ENCODE results near the gene WSCD2. TPM values are rescaled to one million over a fixed set of nuclear protein-coding genes. Genes with fewer than 3 reads are reported as not detected.

WSCD2 gene
- polyA plus RNA-seq, 1 donor from 2014 or later = 5.8 TPM

GRCh38 chr12:108204117-108204987 is 75.3 kb downstream of the WSCD2 start:
- Histone ChIP-seq H2AFZ (ENCODE audit: low read depth, low read length) (no peak overlapping the region), H3K9ac (ENCODE audit: low read length) (peak overlapping the region; percentile 44), H3K79me2 (replicated peaks; ENCODE audit: insufficient read depth, low read length) (no peaks in the 10 kb centered on the region), H3K27me3 (ENCODE audit: insufficient read depth, low read depth, low read length) (no peaks in the 10 kb centered on the region), H4K20me1 (ENCODE audit: insufficient read depth) (no peaks in the 10 kb centered on the region), H3K4me3 (ENCODE audit: low read length) (peak overlapping the region; percentile 10), H3K9me3 (ENCODE audit: low read length) (no peaks in the 10 kb centered on the region), H3K27ac (ENCODE audit: low read length) (peak overlapping the region; percentile 76), H3K9me2 (ENCODE audit: insufficient read depth, low read length) (no peaks in the 10 kb centered on the region), H3K4me2 (ENCODE audit: low read length) (peak overlapping the region; percentile 28), H3K36me3 (ENCODE audit: insufficient read depth, low read length) (no peaks in the 10 kb centered on the region), H3F3A (ENCODE audit: insufficient read depth, low read length, poor library complexity, severe bottlenecking) (no peaks in the 10 kb centered on the region)
- TF ChIP-seq POLR2AphosphoS5 (IDR thresholded peaks at IDR 0.05) (peak; percentile 65), RAD21 (conservative IDR thresholded peaks at IDR 0.05) (peak; percentile 30), CTCF (IDR thresholded peaks at IDR 0.05; ENCODE audit: poor library complexity, severe bottlenecking) (no peak), MXI1 (conservative IDR thresholded peaks at IDR 0.05; ENCODE audit: poor library complexity, severe bottlenecking) (no peak), TAF1 (IDR thresholded peaks at IDR 0.05; ENCODE audit: low read depth) (no peak), EP300 (conservative IDR thresholded peaks at IDR 0.05; ENCODE audit: poor library complexity, severe bottlenecking) (peak; percentile 39), EZH2 (IDR thresholded peaks at IDR 0.05; ENCODE audit: borderline replicate concordance, insufficient read depth, low read length, poor library complexity, severe bottlenecking) (no peak), REST (IDR thresholded peaks at IDR 0.05; ENCODE audit: borderline replicate concordance) (peak; percentile 89), SMC3 (conservative IDR thresholded peaks at IDR 0.05; ENCODE audit: poor library complexity) (peak; percentile 36)

GRCh38 chr12:108205864-108206263 is 76.8 kb downstream of the WSCD2 start:
- no peaks in the 10 kb centered on the region for H4K20me1 ChIP-seq (ENCODE audit: insufficient read depth)
- no peak overlapping the region for H3K4me3 ChIP-seq (ENCODE audit: low read length)
- no peaks in the 10 kb centered on the region for H3F3A ChIP-seq (ENCODE audit: insufficient read depth, low read length, poor library complexity, severe bottlenecking)
- H2AFZ ChIP-seq (ENCODE audit: low read depth, low read length) = no peak overlapping the region
- no peaks in the 10 kb centered on the region for H3K79me2 ChIP-seq (replicated peaks; ENCODE audit: insufficient read depth, low read length)
- no peak for TF ChIP-seq POLR2AphosphoS5 (IDR thresholded peaks at IDR 0.05)
- TF ChIP-seq EZH2 (IDR thresholded peaks at IDR 0.05; ENCODE audit: borderline replicate concordance, insufficient read depth, low read length, poor library complexity, severe bottlenecking) = no peak
- no peak for TF ChIP-seq EP300 (conservative IDR thresholded peaks at IDR 0.05; ENCODE audit: poor library complexity, severe bottlenecking)
- TF ChIP-seq CTCF (IDR thresholded peaks at IDR 0.05; ENCODE audit: poor library complexity, severe bottlenecking) = no peak
- TF ChIP-seq SMC3 (conservative IDR thresholded peaks at IDR 0.05; ENCODE audit: poor library complexity) = no peak
- TF ChIP-seq REST (IDR thresholded peaks at IDR 0.05; ENCODE audit: borderline replicate concordance) = no peak
- TF ChIP-seq MXI1 (conservative IDR thresholded peaks at IDR 0.05; ENCODE audit: poor library complexity, severe bottlenecking) = no peak
- no peak for TF ChIP-seq RAD21 (conservative IDR thresholded peaks at IDR 0.05)
- TF ChIP-seq TAF1 (IDR thresholded peaks at IDR 0.05; ENCODE audit: low read depth) = no peak
- H3K27ac ChIP-seq (ENCODE audit: low read length) = peak overlapping the region; percentile 76
- no peaks in the 10 kb centered on the region for H3K27me3 ChIP-seq (ENCODE audit: insufficient read depth, low read depth, low read length)
- H3K9me3 ChIP-seq (ENCODE audit: low read length) = no peaks in the 10 kb centered on the region
- no peak overlapping the region for H3K9ac ChIP-seq (ENCODE audit: low read length)
- no peak overlapping the region for H3K4me2 ChIP-seq (ENCODE audit: low read length)
- H3K36me3 ChIP-seq (ENCODE audit: insufficient read depth, low read length) = no peaks in the 10 kb centered on the region
- no peaks in the 10 kb centered on the region for H3K9me2 ChIP-seq (ENCODE audit: insufficient read depth, low read length)

Measured in neural cell (in vitro differentiated cells).